Transverse colon (tissue), 4 donors: ENCODE data around the gene CCDC107. TPM values are rescaled to one million over a fixed set of nuclear protein-coding genes. Genes with fewer than 3 reads are reported as not detected.

Experiments used
- DNase-seq: peaks from one replicate; pipeline ENCODE4 v3.0.0-alpha.2; 2019
- H3K27ac ChIP-seq, 4 donors: fragments of 200-600 bp; sonication (generic); 2 replicates each; pipeline ENCODE4 v1.5.1; 2016 to 2018; ENCODE audit warnings: inconsistent platforms in 4 of 4
- H3K27me3 ChIP-seq: fragments of 200-600 bp; sonication (generic); 2 replicates; pipeline ENCODE4 v1.5.1; 2017; ENCODE audit warnings: inconsistent platforms
- H3K36me3 ChIP-seq, 4 donors: fragments of 200-600 bp; sonication (generic); 2 replicates each; pipeline ENCODE4 v1.5.1; 2017 to 2019; ENCODE audit warnings: inconsistent platforms in 4 of 4
- H3K4me1 ChIP-seq, 4 donors: fragments of 200-600 bp; sonication (generic); 2 replicates each; pipeline ENCODE4 v1.5.1; 2017 to 2020; ENCODE audit warnings: inconsistent platforms in 4 of 4
- H3K4me3 ChIP-seq, 4 donors: fragments of 200-600 bp; sonication (generic); 1 replicate in 1 of 4; 2 replicates in 3 of 4; pipeline versions ENCODE4 v1.5.1 to v1.6.1; 2017 to 2019; ENCODE audit warnings: inconsistent platforms in 4 of 4
- H3K9me3 ChIP-seq, 2 donors: fragments of 200-600 bp; sonication (generic); 2 replicates each; pipeline ENCODE4 v1.5.1; 2017 to 2019; ENCODE audit warnings: inconsistent platforms in 2 of 2
- CTCF ChIP-seq, 5 experiments: fragments of 200-600 bp in 3 of 5; fragments of 450-650 bp in 2 of 5; sonication (generic) in 3 of 5; IDR thresholded peaks; 1 replicate in 2 of 5; 2 replicates in 3 of 5; pipeline ENCODE4 v1.5.1; 2016 to 2017; ENCODE audit warnings: antibody characterized with exemption in 5 of 5, inconsistent platforms in 3 of 5, mild to moderate bottlenecking in 2 of 5, moderate library complexity in 1 of 5
- EP300 ChIP-seq: sonication (generic); formaldehyde crosslinking; IDR thresholded peaks from one replicate; pipeline ENCODE4 v1.6.1; 2017; ENCODE audit warnings: antibody characterized with exemption, low read depth
- POLR2A ChIP-seq: fragments of 450-650 bp; IDR thresholded peaks from one replicate; pipeline ENCODE4 v1.6.1; 2016; ENCODE audit warnings: antibody characterized with exemption, mild to moderate bottlenecking, moderate library complexity
- POLR2AphosphoS5 ChIP-seq, 3 donors: sonication (generic); formaldehyde crosslinking; IDR thresholded peaks; one replicate each; pipeline ENCODE4 v1.6.1; 2016; ENCODE audit warnings: antibody characterized with exemption in 3 of 3
- WGBS, 2 donors: methylation state at CpG; one replicate each; pipeline ENCODE4 v1.1.5; 2018; ENCODE audit warnings: low coverage in 1 of 2; 5-methylcytosine and 5-hydroxymethylcytosine counted together
- in situ Hi-C, 4 donors: fragments of 200-750 bp; cut with MboI; loops; one replicate each; pipeline versions ENCODE4 v1.15.0 to v1.15.1; 2017; ENCODE audit warnings: low sequenced_read_pairs in 3 of 4, low pct_ligation_motif_present in 1 of 4, low pct_unique_long_range_greater_than_20kb in 1 of 4
- intact Hi-C: fragments of 100-400 bp; cut with DNase I; formaldehyde crosslinking; loops from one replicate; pipeline ENCODE4 v1.15.1; 2023; ENCODE audit warnings: low total_unique reads
- total RNA-seq, 4 donors: library from RNA; depleted of rRNA; stranded (reverse); fragments of >200 nt; gene quantifications; one replicate each; pipeline ENCODE4 v1.1.0, GENCODE V29; 2016

The CCDC107 gene
- total RNA-seq, 4 donors from 2014 or later, result 32.0 to 50.1 (median 37.2) TPM

GRCh38 chr9:35690294-35690613, 32.2 kb downstream of the CCDC107 start:
- Histone ChIP-seq H3K4me1 (peaks cover 0 to 16% (median 8%) of the 10 kb centered on the region in 4 donors), H3K9me3 (no peaks in the 10 kb centered on the region), H3K27me3 (no peaks in the 10 kb centered on the region), H3K36me3 (peaks cover 0 to 3% (median 0%) of the 10 kb centered on the region in 4 donors), H3K4me3 (peak overlapping the region; percentile 52 to 75 (median 64)), H3K27ac (peak overlapping the region; percentile 85 to 95 (median 92))
- whole genome bisulfite sequencing, 2 donors, result 1% methylated on average over 21 of the region's 21 CpGs; no CpG with 5 or more reads in 1 of the 2 donors
- in situ Hi-C loops (loop anchor here in 1 of 4 donors (25.0 kb wide), 1 partner anchor 703 kb away; the partner anchor contains the start of gene DNAJB5), intact Hi-C loops (no loop called here)
- no peak for DNase-seq
- no peak for TF ChIP-seq EP300
- TF ChIP-seq CTCF (IDR thresholded peaks at IDR 0.05), result no peak
- TF ChIP-seq POLR2AphosphoS5 (IDR thresholded peaks at IDR 0.05), result no peak
- TF ChIP-seq POLR2A, result no peak

DNA sequence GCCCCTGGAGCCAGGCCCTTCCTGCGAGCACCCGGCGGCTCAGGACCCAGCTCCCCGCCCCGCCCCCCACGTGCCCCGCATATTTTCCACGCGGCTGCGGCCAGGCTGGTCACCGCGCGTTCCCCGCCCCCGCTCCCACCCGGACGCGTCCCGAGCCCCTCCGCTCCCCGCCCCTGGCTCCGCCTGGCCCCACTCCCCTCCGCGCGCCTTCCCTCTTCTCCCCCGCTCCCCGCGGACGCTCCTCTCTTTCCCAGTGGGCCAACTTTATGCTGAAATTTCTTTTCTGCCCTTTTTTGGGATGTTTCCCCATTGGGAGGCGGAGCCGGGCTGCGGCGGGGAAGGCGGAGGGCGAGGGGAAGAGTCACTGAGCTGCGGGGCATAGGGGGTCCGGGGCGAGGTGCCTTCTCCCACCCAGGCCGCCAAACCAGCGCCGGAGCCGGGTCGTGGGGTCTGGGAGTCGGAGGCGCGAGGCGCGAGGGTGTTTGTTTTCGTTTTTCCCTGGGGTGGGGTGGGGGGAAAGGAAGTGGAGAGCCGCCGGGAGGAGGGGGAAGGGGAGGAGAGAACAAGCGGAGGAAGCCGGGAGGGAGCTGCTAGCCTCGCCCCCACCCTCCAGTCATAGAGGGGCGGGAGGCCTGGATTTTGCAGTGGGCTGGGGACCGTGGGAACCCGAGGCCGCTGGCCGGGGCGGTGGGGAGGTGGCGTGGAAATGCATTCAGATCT, 32.7 kb downstream of the CCDC107 start:
- in situ Hi-C loops (loop anchor here in 1 of 4 donors (25.0 kb wide), 1 partner anchor 703 kb away; the partner anchor contains the start of gene DNAJB5), intact Hi-C loops (no loop called here)
- H3K4me3 ChIP-seq, result peak overlapping the region; percentile 52 to 75 (median 64)
- 1 to 3% methylated on average over 7 to 48 of the region's 61 CpGs for WGBS, 2 donors
- peak; percentile 79 for DNase-seq
- no peaks in the 10 kb centered on the region for H3K27me3 ChIP-seq
- no peaks in the 10 kb centered on the region for H3K9me3 ChIP-seq
- peaks cover 0 to 16% (median 11%) of the 10 kb centered on the region in 4 donors for H3K4me1 ChIP-seq
- peak overlapping the region; percentile 85 to 95 (median 92) for H3K27ac ChIP-seq
- peak; percentile 54 for TF ChIP-seq POLR2A
- no peak for TF ChIP-seq CTCF (IDR thresholded peaks at IDR 0.05)
- peak; percentile 38 to 64 (median 38) for TF ChIP-seq POLR2AphosphoS5 (IDR thresholded peaks at IDR 0.05)
- TF ChIP-seq EP300, result no peak
- no peaks in the 10 kb centered on the region for H3K36me3 ChIP-seq

DNA sequence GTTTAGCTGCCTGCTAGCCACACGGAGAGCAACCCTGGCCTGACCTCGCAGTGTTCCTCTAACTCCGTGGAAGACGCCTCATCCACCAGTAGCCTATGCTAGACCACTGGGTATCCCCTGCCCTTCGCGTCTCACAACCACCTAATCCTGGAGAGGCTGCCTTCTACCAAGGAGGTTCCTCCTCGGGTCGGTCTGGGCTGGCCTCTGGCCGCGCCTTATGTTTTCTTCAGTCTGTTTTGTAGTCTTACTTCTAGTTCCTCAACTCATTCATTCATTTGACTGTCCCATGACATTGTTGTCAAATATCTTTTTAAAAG, 33.2 kb downstream of the CCDC107 start:
- Histone ChIP-seq H3K9me3 (no peaks in the 10 kb centered on the region), H3K4me3 (peak overlapping the region; percentile 52 to 75 (median 64)), H3K4me1 (peaks cover 0 to 18% (median 16%) of the 10 kb centered on the region in 4 donors), H3K27ac (peak overlapping the region; percentile 85 to 95 (median 92)), H3K36me3 (no peaks in the 10 kb centered on the region), H3K27me3 (no peaks in the 10 kb centered on the region)
- intact Hi-C loops, result no loop called here
- in situ Hi-C loops, result loop anchor here in 1 of 4 donors (25.0 kb wide), 1 partner anchor 704 kb away; the partner anchor contains the start of gene DNAJB5
- TF ChIP-seq POLR2A, result no peak
- no peak for TF ChIP-seq EP300
- TF ChIP-seq POLR2AphosphoS5 (IDR thresholded peaks at IDR 0.05), result no peak
- no peak for TF ChIP-seq CTCF (IDR thresholded peaks at IDR 0.05)
- WGBS, 2 donors, result 20 to 24% methylated on average over 1 to 10 of the region's 10 CpGs
- no peak for DNase-seq

DNA sequence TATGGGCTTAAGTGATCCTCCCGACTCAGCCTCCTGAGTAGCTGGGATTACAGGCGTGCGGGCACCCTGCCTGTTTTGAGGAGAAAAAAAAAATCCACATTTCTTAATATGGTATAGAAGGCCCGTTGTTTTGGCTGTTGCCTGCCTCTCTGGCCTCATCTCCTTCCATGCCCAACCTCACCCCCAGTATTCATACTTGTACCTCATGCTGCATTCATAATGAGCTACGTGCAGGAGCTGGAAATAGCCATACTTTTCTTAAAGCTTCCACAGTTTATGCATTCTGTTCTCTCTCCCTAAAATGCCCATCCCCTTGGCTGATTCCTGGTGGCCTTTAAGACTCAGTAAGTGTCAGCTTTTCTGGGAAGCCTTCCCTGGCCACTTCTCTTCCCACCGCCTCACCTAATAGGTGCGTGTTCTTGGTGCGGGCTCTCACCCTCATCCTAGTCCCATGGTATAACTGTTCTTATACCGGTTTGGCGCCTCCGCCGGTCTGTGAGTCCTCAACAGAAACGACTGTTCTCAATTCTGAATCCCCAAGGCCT, 33.7 kb downstream of the CCDC107 start:
- 75 to 84% methylated on average over 8 to 13 of the region's 13 CpGs for WGBS, 2 donors
- H3K36me3 ChIP-seq, result no peaks in the 10 kb centered on the region
- no peak for TF ChIP-seq CTCF (IDR thresholded peaks at IDR 0.05)
- no peak for TF ChIP-seq POLR2A
- peak; percentile 29 for TF ChIP-seq EP300
- peak in 2 of 3 donors; percentile 28 to 35 for TF ChIP-seq POLR2AphosphoS5 (IDR thresholded peaks at IDR 0.05)
- no peaks in the 10 kb centered on the region for H3K9me3 ChIP-seq
- H3K27ac ChIP-seq, result peak overlapping the region; percentile 85 to 95 (median 92)
- no peak for DNase-seq
- H3K4me1 ChIP-seq, result peaks cover 0 to 23% (median 20%) of the 10 kb centered on the region in 4 donors
- intact Hi-C loops (no loop called here), in situ Hi-C loops (loop anchor here in 1 of 4 donors (25.0 kb wide), 1 partner anchor 705 kb away; the partner anchor contains the start of gene DNAJB5)
- no peaks in the 10 kb centered on the region for H3K27me3 ChIP-seq
- H3K4me3 ChIP-seq, result peak overlapping the region in 1 of 4 donors; percentile 52
